ENCODE measurements around the gene TCF4.

DNA sequence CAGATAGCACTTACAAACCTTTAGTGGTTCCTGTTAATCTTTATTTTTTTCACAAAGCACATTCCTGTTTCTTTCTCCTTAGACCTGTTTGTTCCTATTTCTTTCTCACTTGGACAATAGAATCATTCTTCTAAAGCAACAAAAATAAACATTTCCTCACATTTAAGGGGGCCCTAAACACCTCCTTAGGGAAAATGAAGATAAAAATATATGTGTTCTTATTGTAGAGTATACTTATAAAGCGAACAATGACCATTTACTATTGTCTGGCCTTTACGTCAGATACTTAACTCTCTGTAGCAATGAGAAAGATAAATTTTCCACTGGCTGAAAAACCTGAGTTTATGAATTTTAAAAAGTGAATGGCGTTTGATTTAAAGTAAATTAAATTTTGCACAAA, 234.6 kb downstream of the TCF4 start:
- TF ChIP-seq CTCF (IDR thresholded peaks at IDR 0.05; ENCODE audit: insufficient read depth, low read depth, low read length) (no peak), EZH2 (IDR thresholded peaks at IDR 0.05; ENCODE audit: insufficient read depth, low read length) (no peak)
